Endothelial cell (in vitro differentiated cells): ENCODE results near the gene SHANK1. TPM values are rescaled to one million over a fixed set of nuclear protein-coding genes. Genes with fewer than 3 reads are reported as not detected.
A peak's percentile ranks its signal among the peaks of the same experiment; 100 is the strongest.

Source experiments
- DNase-seq: peaks from one replicate; pipeline ENCODE4 v3.0.0; 2021; ENCODE audit warnings: low spot score
- H3K27ac Mint-ChIP-seq: one replicate; pipeline ENCODE4 v1.8.0; 2021; ENCODE audit warnings: mixed read lengths, inconsistent platforms; ENCODE audit not compliant: unreplicated experiment
- H3K27me3 Mint-ChIP-seq: one replicate; pipeline ENCODE4 v1.8.0; 2021; ENCODE audit warnings: mild to moderate bottlenecking, moderate library complexity, mixed read lengths, inconsistent platforms; ENCODE audit not compliant: unreplicated experiment
- H3K36me3 Mint-ChIP-seq: one replicate; pipeline ENCODE4 v1.8.0; 2021; ENCODE audit warnings: mild to moderate bottlenecking, low read depth, mixed read lengths, inconsistent platforms; ENCODE audit not compliant: unreplicated experiment
- H3K4me1 Mint-ChIP-seq: one replicate; pipeline ENCODE4 v1.8.0; 2021; ENCODE audit warnings: mild to moderate bottlenecking, mixed read lengths, inconsistent platforms; ENCODE audit not compliant: unreplicated experiment
- H3K4me3 Mint-ChIP-seq: one replicate; pipeline ENCODE4 v1.8.0; 2021; ENCODE audit warnings: mild to moderate bottlenecking, mixed read lengths, inconsistent platforms; ENCODE audit not compliant: unreplicated experiment
- H3K9me3 Mint-ChIP-seq: one replicate; pipeline ENCODE4 v1.8.0; 2021; ENCODE audit warnings: mixed read lengths, inconsistent platforms; ENCODE audit not compliant: unreplicated experiment
- CTCF ChIP-seq: fragments of 200-600 bp; sonication (generic); IDR thresholded peaks from one replicate; pipeline ENCODE4 v1.5.0; 2021; ENCODE audit warnings: antibody characterized with exemption; ENCODE audit not compliant: unreplicated experiment
- total RNA-seq: library from RNA; stranded (reverse); fragmentation: NEBNext Ultra II Directional; extraction: Animal tissue kit (Norgen Biotek cat#: 25700); gene quantifications from one replicate; pipeline ENCODE4 v1.2.1, GENCODE V29; 2021; ENCODE audit not compliant: unreplicated experiment

SHANK1 gene
- total RNA-seq, 1 donor from 2014 or later: 6.5 TPM

DNA sequence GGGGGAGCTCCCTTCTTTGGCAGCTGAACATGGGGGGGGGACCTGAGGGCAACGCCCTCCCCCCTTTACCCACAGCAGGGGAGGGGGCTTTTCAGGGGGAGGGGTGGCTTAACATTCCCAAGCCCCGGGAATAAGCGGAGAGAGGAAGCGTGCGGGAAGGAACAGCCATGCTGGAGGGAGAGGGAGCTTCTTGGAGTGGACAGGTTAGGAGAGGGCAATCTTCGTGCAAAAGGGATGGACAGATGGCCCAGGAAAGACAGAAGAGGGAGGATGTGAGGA lies 59.6 kb downstream of the SHANK1 start:
- DNase-seq: no peak
- Mint-ChIP-seq H3K9me3 (peaks cover 47% of the 10 kb centered on the region), H3K27me3 (peaks cover 36% of the 10 kb centered on the region), H3K27ac (no peak overlapping the region), H3K4me3 (peak overlapping the region; percentile 3), H3K4me1 (no peaks in the 10 kb centered on the region), H3K36me3 (peaks cover 24% of the 10 kb centered on the region)
- no peak for TF ChIP-seq CTCF

DNA sequence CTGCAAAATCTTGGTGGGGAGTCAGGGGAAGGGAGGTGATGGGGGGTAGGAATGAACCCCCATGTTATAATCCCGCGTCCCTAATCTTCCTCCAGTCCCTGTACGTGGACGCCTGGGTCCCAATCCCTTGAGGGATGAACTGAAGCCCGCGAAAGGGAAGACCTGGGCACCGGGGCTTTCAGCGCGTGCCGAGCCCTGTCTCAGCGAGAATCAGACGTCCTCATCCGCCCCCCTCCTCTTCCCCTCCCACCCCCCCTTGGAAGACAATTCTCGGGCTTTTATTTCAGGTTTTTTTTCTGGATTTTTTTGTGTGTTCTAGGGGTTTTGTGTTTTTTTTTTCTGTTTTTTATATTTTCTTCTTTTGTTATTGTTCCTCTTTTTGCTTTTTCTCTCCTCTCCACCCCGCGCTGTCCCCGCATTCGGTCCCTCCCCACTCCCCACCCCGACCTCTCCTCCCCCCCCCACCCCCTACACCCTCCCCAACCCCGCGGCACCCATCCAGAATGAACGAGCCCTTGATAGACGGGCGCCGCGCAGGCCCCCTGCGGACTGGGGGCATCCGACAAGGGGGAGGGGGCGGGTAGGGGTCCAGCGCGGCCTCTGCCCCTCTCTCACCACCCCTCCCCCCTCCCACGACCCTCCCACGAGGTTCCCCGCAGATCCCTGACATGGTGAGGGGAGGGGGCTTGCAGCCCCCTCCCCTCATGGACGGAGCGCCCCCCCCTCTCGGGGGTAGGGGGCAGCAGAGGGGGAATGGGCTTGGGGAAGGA lies 60.1 kb downstream of the SHANK1 start:
- no peaks in the 10 kb centered on the region for H3K4me1 Mint-ChIP-seq
- no peak overlapping the region for H3K27ac Mint-ChIP-seq
- DNase-seq: no peak
- peaks cover 36% of the 10 kb centered on the region for H3K27me3 Mint-ChIP-seq
- no peak overlapping the region for H3K4me3 Mint-ChIP-seq
- H3K36me3 Mint-ChIP-seq: peaks cover 28% of the 10 kb centered on the region
- peaks cover 52% of the 10 kb centered on the region for H3K9me3 Mint-ChIP-seq
- no peak for TF ChIP-seq CTCF

GRCh38 chr19:50658441-50659317 lies 60.9 kb downstream of the SHANK1 start:
- Mint-ChIP-seq H3K9me3 (peaks cover 52% of the 10 kb centered on the region), H3K4me3 (peak overlapping the region; percentile 89), H3K36me3 (peaks cover 28% of the 10 kb centered on the region), H3K27me3 (peaks cover 32% of the 10 kb centered on the region), H3K4me1 (no peaks in the 10 kb centered on the region), H3K27ac (peak overlapping the region; percentile 87)
- no peak for TF ChIP-seq CTCF
- DNase-seq: peak; percentile 51

DNA sequence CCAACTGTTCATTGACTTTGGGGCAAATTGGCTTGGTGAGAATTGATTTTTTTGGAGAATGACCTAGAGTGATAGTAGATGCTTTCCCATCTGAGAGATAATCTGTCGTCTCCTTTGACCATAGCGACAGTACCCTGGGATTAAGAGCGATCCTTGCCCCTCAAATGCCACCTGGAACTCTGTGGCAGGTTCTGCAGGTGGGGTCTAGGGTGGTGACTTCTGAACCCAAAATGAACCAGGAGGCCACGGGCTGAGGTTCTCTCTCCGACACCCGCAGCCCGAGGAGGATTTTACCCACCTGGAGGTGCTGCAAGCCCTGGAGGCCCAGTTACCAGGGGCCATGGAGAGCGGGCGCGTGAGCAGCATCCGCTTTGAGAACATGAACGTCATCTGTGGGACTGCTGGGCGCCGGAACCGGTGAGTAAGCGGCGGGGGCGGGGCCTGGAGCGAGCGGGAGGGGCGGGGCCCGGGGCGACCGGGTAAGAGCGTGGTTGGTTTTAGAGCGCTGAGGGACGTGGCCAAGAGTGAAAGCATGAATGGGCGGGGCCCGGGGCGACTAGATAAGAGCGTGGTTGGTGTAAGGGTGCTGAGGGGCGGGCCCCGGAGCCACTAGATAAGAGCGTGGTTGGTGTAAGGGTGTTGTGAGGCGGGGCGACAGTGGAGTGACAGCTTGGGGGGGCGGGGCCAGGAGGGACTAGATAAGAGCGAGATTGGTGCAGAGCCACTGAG lies 61.7 kb downstream of the SHANK1 start:
- H3K27ac Mint-ChIP-seq: peak overlapping the region; percentile 87

More for the DNA sequence above, 61.7 kb downstream of the SHANK1 start:
- Mint-ChIP-seq H3K4me1 (no peaks in the 10 kb centered on the region), H3K36me3 (peaks cover 25% of the 10 kb centered on the region), H3K27me3 (peaks cover 26% of the 10 kb centered on the region), H3K4me3 (peak overlapping the region; percentile 89), H3K9me3 (peaks cover 52% of the 10 kb centered on the region)
- peak; percentile 49 for DNase-seq
- no peak for TF ChIP-seq CTCF
